Neural progenitor cell (in vitro differentiated cells): ENCODE data around the gene RIPK3.

Experiments
- CTCF ChIP-seq: fragments of 200-600 bp; sonication (generic); IDR thresholded peaks from 2 replicates; pipeline ENCODE4 v1.5.1; 2017; ENCODE audit warnings: antibody characterized with exemption, mild to moderate bottlenecking
- EZH2 ChIP-seq: fragments of 200-600 bp; sonication (generic); IDR thresholded peaks from 2 replicates; pipeline ENCODE4 v1.6.1; 2017; ENCODE audit warnings: antibody characterized with exemption, mild to moderate bottlenecking, moderate library complexity

DNA sequence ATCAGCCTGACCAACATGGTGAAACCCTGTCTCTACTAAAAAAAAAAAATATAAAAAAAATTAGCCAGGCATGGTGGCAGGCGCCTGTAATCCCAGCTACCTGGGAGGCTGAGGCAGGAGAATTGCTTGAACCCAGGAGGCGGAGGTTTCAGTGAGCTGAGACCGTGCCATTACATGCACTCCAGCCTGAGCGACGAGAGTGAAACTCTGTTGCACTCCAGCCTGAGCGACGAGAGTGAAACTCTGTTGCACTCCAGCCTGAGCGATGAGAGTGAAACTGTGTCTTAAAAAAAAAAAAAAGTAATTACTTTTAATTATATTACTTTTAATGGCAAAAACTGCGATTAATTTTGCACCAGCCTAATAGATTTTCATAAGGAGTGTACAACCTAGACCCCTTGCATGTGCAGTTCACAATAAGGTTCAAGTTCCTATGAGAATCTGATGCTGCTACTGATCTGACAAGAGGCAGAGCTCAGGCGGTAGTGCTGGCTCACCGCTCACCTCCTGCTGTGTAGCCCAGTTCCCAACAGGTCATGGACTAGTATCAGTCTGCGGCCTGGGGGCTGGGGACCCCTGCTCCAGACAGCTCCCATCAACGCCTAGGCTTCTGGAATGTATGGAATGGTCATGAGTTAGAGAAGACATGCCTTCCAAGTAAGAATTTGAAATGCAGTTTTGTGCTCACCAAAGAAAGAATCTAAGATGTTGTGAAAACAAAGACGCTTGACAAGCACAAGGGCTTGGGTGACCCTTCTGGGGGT, 18.4 kb downstream of the RIPK3 start:
- TF ChIP-seq CTCF: no peak
- no peak for TF ChIP-seq EZH2
